Measurements from ENCODE around the gene GRK5. TPM values are rescaled to one million over a fixed set of nuclear protein-coding genes. Genes with fewer than 3 reads are reported as not detected.

Gene GRK5
- total RNA-seq, 2 donors from 2014 or later: 9.1 to 11.9 TPM

DNA sequence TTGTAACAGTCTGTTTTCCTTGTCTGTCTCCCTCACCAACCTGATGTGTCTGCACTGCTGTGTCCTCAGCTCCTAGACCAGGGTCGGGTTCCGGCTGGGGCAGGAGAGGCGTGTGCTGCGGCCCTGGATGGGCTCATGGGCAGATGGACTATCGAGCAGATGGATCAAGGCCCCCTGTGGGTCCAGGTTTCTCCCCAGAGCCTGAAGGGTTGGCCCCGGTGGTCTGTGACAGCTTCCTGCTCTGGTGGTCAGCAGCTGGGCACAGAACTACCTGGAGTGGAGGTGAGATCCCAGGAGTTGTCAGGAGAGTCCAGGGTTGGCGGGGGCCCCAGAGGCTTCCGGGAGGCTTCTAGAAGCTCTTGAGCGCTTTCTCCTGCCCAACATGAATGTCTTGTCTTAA lies 75.1 kb downstream of the GRK5 start:
- H3K27ac Mint-ChIP-seq: no peak overlapping the region
- Histone ChIP-seq H3K4me3 (ENCODE audit: low read length) (no peak overlapping the region), H3K27ac (ENCODE audit: low read depth, low read length) (no peak overlapping the region), H3K4me1 (ENCODE audit: control insufficient read depth, insufficient read depth, low read length) (no peaks in the 10 kb centered on the region), H3K36me3 (ENCODE audit: control insufficient read depth, insufficient read depth, low read length) (no peaks in the 10 kb centered on the region), H3K27me3 (ENCODE audit: control insufficient read depth, insufficient read depth, low read length, poor library complexity, severe bottlenecking) (no peaks in the 10 kb centered on the region), H3K9me3 (ENCODE audit: control insufficient read depth, low read length) (no peaks in the 10 kb centered on the region), H3K9ac (ENCODE audit: extremely low read depth, low read length, poor library complexity, severe bottlenecking) (no peak overlapping the region)
- H3K27me3 Mint-ChIP-seq (ENCODE audit: insufficient read depth): no peaks in the 10 kb centered on the region
- no peak overlapping the region for H3K4me3 Mint-ChIP-seq
- TF ChIP-seq, protein P1, sequence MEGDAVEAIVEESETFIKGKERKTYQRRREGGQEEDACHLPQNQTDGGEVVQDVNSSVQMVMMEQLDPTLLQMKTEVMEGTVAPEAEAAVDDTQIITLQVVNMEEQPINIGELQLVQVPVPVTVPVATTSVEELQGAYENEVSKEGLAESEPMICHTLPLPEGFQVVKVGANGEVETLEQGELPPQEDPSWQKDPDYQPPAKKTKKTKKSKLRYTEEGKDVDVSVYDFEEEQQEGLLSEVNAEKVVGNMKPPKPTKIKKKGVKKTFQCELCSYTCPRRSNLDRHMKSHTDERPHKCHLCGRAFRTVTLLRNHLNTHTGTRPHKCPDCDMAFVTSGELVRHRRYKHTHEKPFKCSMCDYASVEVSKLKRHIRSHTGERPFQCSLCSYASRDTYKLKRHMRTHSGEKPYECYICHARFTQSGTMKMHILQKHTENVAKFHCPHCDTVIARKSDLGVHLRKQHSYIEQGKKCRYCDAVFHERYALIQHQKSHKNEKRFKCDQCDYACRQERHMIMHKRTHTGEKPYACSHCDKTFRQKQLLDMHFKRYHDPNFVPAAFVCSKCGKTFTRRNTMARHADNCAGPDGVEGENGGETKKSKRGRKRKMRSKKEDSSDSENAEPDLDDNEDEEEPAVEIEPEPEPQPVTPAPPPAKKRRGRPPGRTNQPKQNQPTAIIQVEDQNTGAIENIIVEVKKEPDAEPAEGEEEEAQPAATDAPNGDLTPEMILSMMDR (conservative IDR thresholded peaks at IDR 0.05): no peak
- no peaks in the 10 kb centered on the region for H3K4me1 Mint-ChIP-seq
- no peak for DNase-seq
- WGBS, 2 experiments (ENCODE audit: insufficient coverage in 1 of 2, insufficient read length in 1 of 2): 93 to 97% methylated on average over 5 to 9 of the region's 9 CpGs
- peaks cover 2% of the 10 kb centered on the region for H3K36me3 Mint-ChIP-seq (ENCODE audit: low read depth)
- H3K9me3 Mint-ChIP-seq: no peaks in the 10 kb centered on the region

DNA sequence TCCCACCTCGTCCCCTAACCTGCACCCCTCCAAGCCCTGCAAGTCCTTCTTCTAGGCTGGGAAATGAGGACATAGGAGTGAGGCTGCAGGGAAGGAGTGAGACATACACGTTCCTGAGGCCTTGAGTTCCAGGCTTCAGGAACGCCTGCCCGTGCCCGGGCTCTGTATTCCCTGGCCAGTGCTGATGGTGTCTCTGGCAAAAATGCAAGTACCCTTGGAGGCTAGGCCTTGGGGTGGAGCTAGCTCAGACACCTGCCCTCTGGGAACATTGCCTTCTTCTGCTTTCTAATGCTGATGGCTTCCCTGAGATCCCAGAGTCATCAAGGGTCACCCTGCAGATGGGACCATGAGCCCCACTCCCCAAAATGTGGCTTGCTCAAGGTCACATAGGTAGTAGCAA lies 76.0 kb downstream of the GRK5 start:
- Mint-ChIP-seq H3K27ac (no peak overlapping the region), H3K36me3 (ENCODE audit: low read depth) (no peaks in the 10 kb centered on the region), H3K4me3 (no peak overlapping the region), H3K9me3 (no peaks in the 10 kb centered on the region), H3K4me1 (no peaks in the 10 kb centered on the region), H3K27me3 (ENCODE audit: insufficient read depth) (no peaks in the 10 kb centered on the region)
- TF ChIP-seq, protein P1 (conservative IDR thresholded peaks at IDR 0.05): no peak
- Histone ChIP-seq H3K27ac (ENCODE audit: low read depth, low read length) (no peak overlapping the region), H3K9me3 (ENCODE audit: control insufficient read depth, low read length) (no peaks in the 10 kb centered on the region), H3K27me3 (ENCODE audit: control insufficient read depth, insufficient read depth, low read length, poor library complexity, severe bottlenecking) (no peaks in the 10 kb centered on the region), H3K4me1 (ENCODE audit: control insufficient read depth, insufficient read depth, low read length) (no peaks in the 10 kb centered on the region), H3K4me3 (ENCODE audit: low read length) (no peak overlapping the region), H3K36me3 (ENCODE audit: control insufficient read depth, insufficient read depth, low read length) (no peaks in the 10 kb centered on the region), H3K9ac (ENCODE audit: extremely low read depth, low read length, poor library complexity, severe bottlenecking) (no peak overlapping the region)
- no peak for DNase-seq
- 95 to 100% methylated on average over 1 to 5 of the region's 5 CpGs for WGBS, 2 experiments (ENCODE audit: insufficient coverage in 1 of 2, insufficient read length in 1 of 2)

DNA sequence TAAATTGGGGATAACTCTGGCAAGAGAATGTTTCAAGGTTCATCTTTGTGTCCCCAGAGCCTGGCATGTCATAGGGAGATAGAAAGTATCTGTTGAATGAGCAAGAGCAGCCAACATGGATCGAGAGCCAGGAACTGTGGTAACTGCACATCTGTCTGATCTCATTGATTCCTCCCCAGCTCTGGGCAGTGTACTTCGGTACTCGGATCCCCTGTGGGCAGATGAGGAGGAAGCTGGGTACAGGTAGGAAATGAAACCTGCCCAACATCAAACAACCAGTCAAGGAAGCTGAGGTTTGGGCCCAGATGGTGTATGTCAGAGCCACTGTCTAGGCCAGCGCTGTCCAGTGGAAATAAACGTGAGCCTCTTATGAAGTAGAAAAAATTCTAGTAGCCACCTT lies 76.4 kb downstream of the GRK5 start:
- 99 to 100% methylated on average over 1 to 5 of the region's 5 CpGs for WGBS, 2 experiments (ENCODE audit: insufficient coverage in 1 of 2, insufficient read length in 1 of 2)

More for the DNA sequence above, 76.4 kb downstream of the GRK5 start:
- no peak overlapping the region for H3K27ac ChIP-seq (ENCODE audit: low read depth, low read length)
- Mint-ChIP-seq H3K27me3 (ENCODE audit: insufficient read depth) (no peaks in the 10 kb centered on the region), H3K27ac (no peak overlapping the region), H3K4me3 (no peak overlapping the region), H3K36me3 (ENCODE audit: low read depth) (no peaks in the 10 kb centered on the region), H3K9me3 (no peaks in the 10 kb centered on the region), H3K4me1 (peaks cover 4% of the 10 kb centered on the region)
- no peak overlapping the region for H3K9ac ChIP-seq (ENCODE audit: extremely low read depth, low read length, poor library complexity, severe bottlenecking)
- no peaks in the 10 kb centered on the region for H3K4me1 ChIP-seq (ENCODE audit: control insufficient read depth, insufficient read depth, low read length)
- no peak for DNase-seq
- TF ChIP-seq, protein P1 (conservative IDR thresholded peaks at IDR 0.05): no peak
- H3K27me3 ChIP-seq (ENCODE audit: control insufficient read depth, insufficient read depth, low read length, poor library complexity, severe bottlenecking): no peaks in the 10 kb centered on the region
- no peak overlapping the region for H3K4me3 ChIP-seq (ENCODE audit: low read length)
- no peaks in the 10 kb centered on the region for H3K36me3 ChIP-seq (ENCODE audit: control insufficient read depth, insufficient read depth, low read length)
- H3K9me3 ChIP-seq (ENCODE audit: control insufficient read depth, low read length): no peaks in the 10 kb centered on the region

All from endodermal cell (in vitro differentiated cells).